Loucy (cell line): Measurements from ENCODE around the gene TMEM150B.

Experiments used
- H2AFZ ChIP-seq: fragments of 200-600 bp; sonication (generic); 2 replicates; pipeline ENCODE4 v1.6.0; 2016; ENCODE audit warnings: antibody characterized with exemption, mild to moderate bottlenecking, low read length, moderate library complexity
- H3F3A ChIP-seq: fragments of 200-600 bp; 2 replicates; pipeline ENCODE4 v1.6.0; 2016; ENCODE audit warnings: antibody characterized with exemption, low read depth, mild to moderate bottlenecking
- H3K27me3 ChIP-seq: fragments of 200-600 bp; sonication (generic); 2 replicates; pipeline ENCODE4 v1.6.1; 2014; ENCODE audit warnings: low read length, mild to moderate bottlenecking; ENCODE audit not compliant: insufficient read depth, poor library complexity, severe bottlenecking
- H3K36me3 ChIP-seq: fragments of 200-600 bp; sonication (generic); 2 replicates; pipeline ENCODE4 v1.6.1; 2016; ENCODE audit warnings: low read length; ENCODE audit not compliant: insufficient read depth
- H3K4me1 ChIP-seq: fragments of 200-600 bp; sonication (generic); 2 replicates; pipeline ENCODE4 v1.5.1; 2014; ENCODE audit warnings: low read length, mild to moderate bottlenecking; ENCODE audit not compliant: insufficient read depth, poor library complexity, severe bottlenecking
- H3K4me2 ChIP-seq: fragments of 200-600 bp; sonication (generic); 2 replicates; pipeline ENCODE4 v1.6.0; 2014; ENCODE audit warnings: antibody characterized with exemption, low read length, low read depth, mild to moderate bottlenecking; ENCODE audit not compliant: poor library complexity, severe bottlenecking
- H3K4me3 ChIP-seq: fragments of 200-600 bp; sonication (generic); 2 replicates; pipeline ENCODE4 v1.5.1; 2014; ENCODE audit warnings: low read length, mild to moderate bottlenecking, mixed read lengths; ENCODE audit not compliant: poor library complexity, severe bottlenecking
- H3K79me2 ChIP-seq: fragments of 200-600 bp; sonication (generic); 2 replicates; pipeline ENCODE4 v1.6.1; 2014; ENCODE audit warnings: low read length; ENCODE audit not compliant: insufficient read depth
- H3K9ac ChIP-seq: fragments of 200-600 bp; sonication (generic); 2 replicates; pipeline ENCODE4 v1.6.0; 2014; ENCODE audit warnings: mild to moderate bottlenecking, low read depth, low read length, moderate library complexity; ENCODE audit not compliant: poor library complexity, severe bottlenecking
- H3K9me2 ChIP-seq: fragments of 200-600 bp; sonication (generic); replicated peaks from 2 replicates; pipeline ENCODE4 v1.6.1; 2016; ENCODE audit warnings: low read depth, low read length, mixed read lengths
- H3K9me3 ChIP-seq: fragments of 200-600 bp; sonication (generic); 2 replicates; pipeline ENCODE4 v1.6.1; 2014; ENCODE audit warnings: mild to moderate bottlenecking, antibody characterized with exemption, low read length, low read depth; ENCODE audit not compliant: insufficient read depth
- H4K20me1 ChIP-seq: fragments of 200-600 bp; sonication (generic); 2 replicates; pipeline ENCODE4 v1.6.0; 2014; ENCODE audit warnings: antibody characterized with exemption, low read length, mild to moderate bottlenecking; ENCODE audit not compliant: insufficient read depth, poor library complexity, severe bottlenecking
- EZH2phosphoT487 ChIP-seq: fragments of 200-600 bp; IDR thresholded peaks from 2 replicates; pipeline ENCODE4 v1.6.1; 2018; ENCODE audit warnings: antibody characterized with exemption, mild to moderate bottlenecking, moderate library complexity, borderline replicate concordance
- TF ChIP-seq, protein P1 (sequence below): fragments of 200-600 bp; sonication (generic); conservative IDR thresholded peaks from 2 replicates; pipeline ENCODE4 v1.5.1; 2014; ENCODE audit warnings: mild to moderate bottlenecking, antibody characterized with exemption, low read length

Gene TMEM150B

DNA sequence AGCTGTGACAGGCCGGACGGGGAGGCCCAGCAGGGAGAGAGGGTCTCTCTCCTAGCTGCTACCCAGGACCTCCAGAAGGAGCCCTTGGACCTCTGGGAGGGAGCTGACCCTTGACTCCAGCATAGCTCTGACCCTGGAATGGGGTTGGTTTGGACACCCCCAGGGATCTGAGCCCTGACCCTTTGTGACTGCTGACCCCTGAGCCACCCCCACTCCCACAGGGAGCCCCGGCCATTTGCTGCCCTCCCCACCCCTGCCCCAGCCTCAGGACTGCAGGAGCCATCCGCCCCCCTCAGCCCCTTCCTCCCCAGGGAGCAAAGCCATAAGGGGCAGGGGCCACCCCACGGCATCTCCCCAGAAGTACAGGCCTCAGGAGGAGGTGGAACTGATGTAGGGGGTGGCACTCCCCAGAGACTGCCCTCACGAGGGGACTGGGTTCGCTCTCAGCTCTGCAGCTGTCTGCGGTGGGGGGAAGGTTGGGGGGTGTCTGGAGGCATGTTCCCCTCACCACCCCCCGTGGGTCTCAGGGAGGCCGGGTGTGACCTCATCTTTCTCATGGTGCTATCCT lies 22.4 kb upstream of the TMEM150B start:
- Histone ChIP-seq H4K20me1 (peaks cover 1% of the 10 kb centered on the region), H3K36me3 (no peaks in the 10 kb centered on the region), H3K9me3 (no peaks in the 10 kb centered on the region), H3K9me2 (no peaks in the 10 kb centered on the region), H3K4me1 (no peaks in the 10 kb centered on the region), H3F3A (no peaks in the 10 kb centered on the region), H3K27me3 (no peaks in the 10 kb centered on the region), H3K4me3 (no peak overlapping the region), H3K9ac (no peak overlapping the region), H3K4me2 (no peak overlapping the region), H2AFZ (no peak overlapping the region), H3K79me2 (peaks cover 6% of the 10 kb centered on the region; the same call in 1 of the 2 replicates)
- no peak for TF ChIP-seq EZH2phosphoT487
- TF ChIP-seq, protein P1, sequence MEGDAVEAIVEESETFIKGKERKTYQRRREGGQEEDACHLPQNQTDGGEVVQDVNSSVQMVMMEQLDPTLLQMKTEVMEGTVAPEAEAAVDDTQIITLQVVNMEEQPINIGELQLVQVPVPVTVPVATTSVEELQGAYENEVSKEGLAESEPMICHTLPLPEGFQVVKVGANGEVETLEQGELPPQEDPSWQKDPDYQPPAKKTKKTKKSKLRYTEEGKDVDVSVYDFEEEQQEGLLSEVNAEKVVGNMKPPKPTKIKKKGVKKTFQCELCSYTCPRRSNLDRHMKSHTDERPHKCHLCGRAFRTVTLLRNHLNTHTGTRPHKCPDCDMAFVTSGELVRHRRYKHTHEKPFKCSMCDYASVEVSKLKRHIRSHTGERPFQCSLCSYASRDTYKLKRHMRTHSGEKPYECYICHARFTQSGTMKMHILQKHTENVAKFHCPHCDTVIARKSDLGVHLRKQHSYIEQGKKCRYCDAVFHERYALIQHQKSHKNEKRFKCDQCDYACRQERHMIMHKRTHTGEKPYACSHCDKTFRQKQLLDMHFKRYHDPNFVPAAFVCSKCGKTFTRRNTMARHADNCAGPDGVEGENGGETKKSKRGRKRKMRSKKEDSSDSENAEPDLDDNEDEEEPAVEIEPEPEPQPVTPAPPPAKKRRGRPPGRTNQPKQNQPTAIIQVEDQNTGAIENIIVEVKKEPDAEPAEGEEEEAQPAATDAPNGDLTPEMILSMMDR = no peak

DNA sequence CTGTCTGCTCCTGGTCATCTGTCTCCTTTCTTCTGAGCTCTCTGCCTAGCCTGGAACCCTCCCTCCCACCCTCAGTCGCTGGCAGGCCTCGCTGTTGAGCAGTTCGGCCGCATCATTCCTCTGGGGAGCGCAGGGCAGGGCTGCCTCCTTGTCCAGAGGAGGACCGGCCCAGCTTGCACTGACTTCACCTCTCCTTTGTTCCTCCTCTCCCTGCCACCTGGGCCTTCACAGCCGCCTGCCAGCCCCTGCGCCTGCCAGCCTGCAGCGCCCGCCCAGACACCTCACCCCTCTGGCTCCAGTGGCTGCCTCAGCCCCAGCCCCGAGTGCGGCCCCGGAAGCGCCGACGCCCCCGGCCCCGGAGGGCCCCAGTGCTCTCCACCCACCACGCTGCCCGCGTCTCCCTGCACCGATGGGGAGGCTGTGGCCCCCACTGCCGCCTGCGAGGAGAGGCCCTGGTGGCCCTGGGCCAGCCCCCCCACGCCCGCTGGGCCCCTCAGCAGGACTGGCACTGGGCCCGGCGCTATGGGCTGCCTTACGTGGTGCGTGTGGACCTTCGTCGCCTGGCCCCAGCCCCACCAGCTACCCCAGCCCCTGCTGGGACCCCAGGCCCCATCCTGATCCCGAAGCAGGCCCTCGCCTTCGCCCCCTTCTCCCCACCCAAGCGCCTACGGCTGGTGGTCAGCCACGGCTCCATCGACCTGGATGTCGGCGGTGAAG lies 21.7 kb upstream of the TMEM150B start:
- Histone ChIP-seq H3K4me1 (peaks cover 3% of the 10 kb centered on the region), H3K9me3 (no peaks in the 10 kb centered on the region), H3K27me3 (no peaks in the 10 kb centered on the region), H3K4me2 (no peak overlapping the region), H2AFZ (no peak overlapping the region), H3K79me2 (peaks cover 12% of the 10 kb centered on the region), H3K36me3 (no peaks in the 10 kb centered on the region), H3K9ac (no peak overlapping the region), H3K9me2 (no peaks in the 10 kb centered on the region), H3F3A (no peaks in the 10 kb centered on the region), H4K20me1 (peaks cover 7% of the 10 kb centered on the region), H3K4me3 (no peak overlapping the region)
- TF ChIP-seq EZH2phosphoT487 = no peak
- TF ChIP-seq, protein P1 = no peak

DNA sequence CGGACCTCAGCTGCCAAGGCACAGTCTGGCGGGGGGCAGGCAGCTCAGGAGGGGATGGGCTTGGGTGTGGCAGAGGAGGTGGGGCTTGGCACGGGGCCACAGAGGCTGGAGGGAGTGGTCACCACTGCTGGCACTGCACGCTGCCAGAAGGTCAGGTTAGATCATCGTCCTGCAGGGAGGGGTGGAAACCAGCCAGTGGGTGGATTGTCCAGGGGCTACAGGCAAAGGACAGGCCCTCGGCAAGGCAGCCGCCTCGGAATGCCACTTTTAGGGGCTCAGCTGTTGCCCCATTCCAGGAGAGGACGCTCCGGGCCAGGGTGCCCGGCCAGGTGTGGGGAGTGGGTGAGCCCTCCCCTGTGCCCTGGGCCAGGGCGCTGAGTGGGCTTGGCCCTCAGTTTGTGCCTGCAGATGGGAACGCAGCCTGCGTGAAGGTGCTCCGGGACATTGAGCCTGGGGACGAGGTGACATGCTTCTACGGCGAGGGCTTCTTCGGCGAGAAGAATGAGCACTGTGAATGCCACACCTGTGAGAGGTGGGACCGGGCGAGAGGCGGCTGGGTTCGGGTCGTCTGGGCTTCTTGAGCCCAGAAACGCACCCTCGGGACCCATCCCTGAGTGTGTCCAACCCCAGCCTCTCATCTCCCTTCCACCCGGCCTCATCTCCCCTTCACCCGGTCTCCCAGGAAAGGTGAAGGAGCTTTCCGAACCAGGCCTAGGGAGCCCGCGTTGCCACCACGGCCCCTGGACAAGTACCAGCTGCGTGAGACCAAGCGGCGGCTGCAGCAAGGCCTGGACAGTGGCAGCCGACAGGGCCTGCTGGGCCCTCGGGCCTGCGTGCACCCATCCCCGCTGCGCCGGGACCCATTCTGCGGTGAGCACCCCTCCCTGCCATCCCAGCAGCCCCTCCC lies 20.9 kb upstream of the TMEM150B start:
- peaks cover 18% of the 10 kb centered on the region for H3K79me2 ChIP-seq
- H4K20me1 ChIP-seq = peaks cover 14% of the 10 kb centered on the region
- no peak overlapping the region for H3K9ac ChIP-seq
- no peak for TF ChIP-seq EZH2phosphoT487
- TF ChIP-seq, protein P1 = no peak
- no peak overlapping the region for H3K4me3 ChIP-seq
- no peaks in the 10 kb centered on the region for H3F3A ChIP-seq
- H3K9me2 ChIP-seq = no peaks in the 10 kb centered on the region
- H2AFZ ChIP-seq = no peak overlapping the region
- H3K9me3 ChIP-seq = no peaks in the 10 kb centered on the region
- no peaks in the 10 kb centered on the region for H3K27me3 ChIP-seq
- H3K4me1 ChIP-seq = peaks cover 8% of the 10 kb centered on the region
- H3K36me3 ChIP-seq = no peaks in the 10 kb centered on the region
- no peak overlapping the region for H3K4me2 ChIP-seq
